ENCODE measurements around the gene MED12L.
"Not testable (repeated sequence)": the region's sequence is repeated elsewhere in the genome, so short reads cannot be mapped to it uniquely, and the experiment has no call there.

Gene MED12L

GRCh38 chr3:151085227-151085888 lies at the start of gene MED12L:
Gene MED12L, plus strand, starts transcription at chr3:151085664. Its CDS starts 1,263 bp downstream, at chr3:151086927.
- DNase-seq = peak; percentile 93

- no peak for DNase-seq
Measured at GRCh38 chr3:151037746-151038477, 47.6 kb upstream of the MED12L start.

- no peak for DNase-seq
Measured at GRCh38 chr3:151044706-151045105, 40.8 kb upstream of the MED12L start.

GRCh38 chr3:151047636-151048035 lies 37.8 kb upstream of the MED12L start:
- DNase-seq = no peak

GRCh38 chr3:151051533-151051932 lies 33.9 kb upstream of the MED12L start:
- no peak for DNase-seq

GRCh38 chr3:151052346-151052745 lies 33.1 kb upstream of the MED12L start:
- DNase-seq = no peak

GRCh38 chr3:151052756-151053155 lies 32.7 kb upstream of the MED12L start:
- DNase-seq = no peak

GRCh38 chr3:151058740-151059139 lies 26.7 kb upstream of the MED12L start:
- DNase-seq = no peak

- DNase-seq = no peak
Measured at GRCh38 chr3:151062611-151063010, 22.9 kb upstream of the MED12L start.

- DNase-seq = peak; percentile 11
Measured at GRCh38 chr3:151067158-151067557, 18.3 kb upstream of the MED12L start.

GRCh38 chr3:151072842-151073241 lies 12.6 kb upstream of the MED12L start:
- not testable (repeated sequence) for DNase-seq

GRCh38 chr3:151074256-151074655 lies 11.2 kb upstream of the MED12L start:
- no peak for DNase-seq

- peak; percentile 28 for DNase-seq
Measured at GRCh38 chr3:151075869-151076562, 9.4 kb upstream of the MED12L start.

- no peak for DNase-seq
Measured at GRCh38 chr3:151076626-151077025, 8.8 kb upstream of the MED12L start.

GRCh38 chr3:151081082-151081481 lies 4.4 kb upstream of the MED12L start:
- DNase-seq = not testable (repeated sequence)

- no peak for DNase-seq
Measured at GRCh38 chr3:151082880-151083838, 2.3 kb upstream of the MED12L start.

- DNase-seq = no peak
Measured at GRCh38 chr3:151084893-151085226, 604 bp upstream of the MED12L start.

- peak; percentile 55 for DNase-seq
Measured at GRCh38 chr3:151085889-151086483, 522 bp downstream of the MED12L start.

GRCh38 chr3:151086484-151087456 lies 1.3 kb downstream of the MED12L start:
- DNase-seq = peak; percentile 90

- DNase-seq = peak; percentile 57
Measured at GRCh38 chr3:151087648-151088047, 2.2 kb downstream of the MED12L start.
